Lung (tissue), 12 donors: ENCODE measurements around the gene FGA. TPM values are rescaled to one million over a fixed set of nuclear protein-coding genes. Genes with fewer than 3 reads are reported as not detected.

ENCODE experiments used
- ATAC-seq: fragments of 200-7000 bp; cut with Tn5 transposase; one replicate; pipeline ENCODE4 v1.9.1; 2020; ENCODE audit warnings: moderate number of reproducible peaks; ENCODE audit not compliant: insufficient read depth, low FRiP score
- DNase-seq, 3 donors: peaks; one replicate each; pipeline ENCODE4 v3.0.0-alpha.2; 2013 to 2017
- H3K27ac ChIP-seq, 2 donors: one replicate each; pipeline ENCODE4 v1.5.1; 2013; ENCODE audit warnings: mild to moderate bottlenecking in 2 of 2, moderate library complexity in 2 of 2, control low read depth in 1 of 2, inconsistent platforms in 1 of 2, low read depth in 1 of 2, low read length in 1 of 2
- H3K27me3 ChIP-seq, 3 donors: one replicate each; pipeline ENCODE4 v1.5.1; 2013; ENCODE audit warnings: low read length in 2 of 3; ENCODE audit not compliant: control insufficient read depth in 3 of 3, insufficient read depth in 3 of 3
- H3K36me3 ChIP-seq, 4 donors: one replicate each; pipeline ENCODE4 v1.5.1; 2013; ENCODE audit warnings: low read length in 4 of 4, mild to moderate bottlenecking in 1 of 4, moderate library complexity in 1 of 4; ENCODE audit not compliant: control insufficient read depth in 4 of 4, insufficient read depth in 4 of 4
- H3K4me1 ChIP-seq, 5 donors: one replicate each; pipeline ENCODE4 v1.5.1; 2013; ENCODE audit warnings: low read length in 5 of 5, mild to moderate bottlenecking in 2 of 5, moderate library complexity in 1 of 5; ENCODE audit not compliant: control insufficient read depth in 5 of 5, insufficient read depth in 5 of 5
- H3K4me3 ChIP-seq: one replicate; pipeline ENCODE4 v1.5.1; 2013; ENCODE audit warnings: mild to moderate bottlenecking, control low read depth, moderate library complexity
- H3K9ac ChIP-seq, 2 donors: one replicate each; pipeline ENCODE4 v1.5.1; 2013; ENCODE audit warnings: low read length in 2 of 2, control low read depth in 1 of 2; ENCODE audit not compliant: insufficient read depth in 1 of 2
- H3K9me3 ChIP-seq, 4 donors: one replicate each; pipeline ENCODE4 v1.5.1; 2013; ENCODE audit warnings: low read length in 3 of 4, mild to moderate bottlenecking in 1 of 4, moderate library complexity in 1 of 4; ENCODE audit not compliant: control insufficient read depth in 4 of 4, insufficient read depth in 3 of 4
- WGBS, 2 donors: extraction: QIAGEN DNeasy Blood & Tissue Kit; methylation state at CpG; one replicate each; pipeline ENCODE4 v1.1.7; 2013; 5-methylcytosine and 5-hydroxymethylcytosine counted together
- polyA plus RNA-seq, 2 donors: library from polyadenylated mRNA; stranded (reverse); fragments of 200-250 nt; gene quantifications; one replicate each; pipeline ENCODE4 v1.2.1, GENCODE V29; 2013
- total RNA-seq, 2 donors: library from RNA; depleted of rRNA in 1 of 2; stranded (reverse); fragments of >200 nt in 1 of 2; gene quantifications; one replicate each; pipeline ENCODE4 v1.2.1, GENCODE V29; 2014 to 2021
- TF ChIP-seq, protein P1 (sequence below): IDR thresholded peaks from 2 replicates; pipeline ENCODE4 v1.5.1; 2012; ENCODE audit warnings: mild to moderate bottlenecking; ENCODE audit errors: control extremely low read depth, extremely low read depth
- donor health status: control.
- donor health status: control.
- donor health status: Bipolar disorder and iron deficiency.
- donor health status: healthy.
- donor health status: DM: yes; HTN: yes; CAD: no.

The FGA gene
- total and polyA plus RNA-seq, 4 donors: 1.4 to 56.1 (median 15.2) TPM

DNA sequence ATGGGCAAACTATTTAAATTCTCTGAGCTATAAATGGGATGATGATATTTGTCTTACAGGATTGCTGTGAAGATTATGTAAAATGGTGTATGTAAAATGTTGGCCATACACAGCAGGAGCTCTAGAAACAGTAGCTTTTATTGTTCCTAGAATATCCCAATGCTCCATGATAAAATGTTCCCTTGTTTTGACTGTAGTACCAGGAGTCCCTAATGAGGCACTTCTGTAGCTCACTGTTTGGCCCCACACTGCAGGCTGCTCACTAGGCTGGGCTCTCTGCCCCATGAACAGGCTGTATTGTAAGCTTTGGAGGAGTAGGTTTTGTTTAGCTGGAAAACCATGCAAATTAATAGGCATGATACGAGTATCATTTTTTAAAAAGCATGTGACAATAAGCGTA lies 3.3 kb upstream of the FGA start:
- Histone ChIP-seq H3K9ac (no peak overlapping the region), H3K4me1 (peaks cover 0 to 2% (median 0%) of the 10 kb centered on the region in 5 donors), H3K4me3 (no peak overlapping the region), H3K27me3 (no peaks in the 10 kb centered on the region), H3K9me3 (no peaks in the 10 kb centered on the region), H3K36me3 (no peaks in the 10 kb centered on the region), H3K27ac (no peak overlapping the region)
- 43 to 96% methylated on average over 2 of the region's 2 CpGs for WGBS, 2 donors
- no peak for ATAC-seq
- no peak for DNase-seq
- TF ChIP-seq, protein P1, sequence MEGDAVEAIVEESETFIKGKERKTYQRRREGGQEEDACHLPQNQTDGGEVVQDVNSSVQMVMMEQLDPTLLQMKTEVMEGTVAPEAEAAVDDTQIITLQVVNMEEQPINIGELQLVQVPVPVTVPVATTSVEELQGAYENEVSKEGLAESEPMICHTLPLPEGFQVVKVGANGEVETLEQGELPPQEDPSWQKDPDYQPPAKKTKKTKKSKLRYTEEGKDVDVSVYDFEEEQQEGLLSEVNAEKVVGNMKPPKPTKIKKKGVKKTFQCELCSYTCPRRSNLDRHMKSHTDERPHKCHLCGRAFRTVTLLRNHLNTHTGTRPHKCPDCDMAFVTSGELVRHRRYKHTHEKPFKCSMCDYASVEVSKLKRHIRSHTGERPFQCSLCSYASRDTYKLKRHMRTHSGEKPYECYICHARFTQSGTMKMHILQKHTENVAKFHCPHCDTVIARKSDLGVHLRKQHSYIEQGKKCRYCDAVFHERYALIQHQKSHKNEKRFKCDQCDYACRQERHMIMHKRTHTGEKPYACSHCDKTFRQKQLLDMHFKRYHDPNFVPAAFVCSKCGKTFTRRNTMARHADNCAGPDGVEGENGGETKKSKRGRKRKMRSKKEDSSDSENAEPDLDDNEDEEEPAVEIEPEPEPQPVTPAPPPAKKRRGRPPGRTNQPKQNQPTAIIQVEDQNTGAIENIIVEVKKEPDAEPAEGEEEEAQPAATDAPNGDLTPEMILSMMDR: no peak

DNA sequence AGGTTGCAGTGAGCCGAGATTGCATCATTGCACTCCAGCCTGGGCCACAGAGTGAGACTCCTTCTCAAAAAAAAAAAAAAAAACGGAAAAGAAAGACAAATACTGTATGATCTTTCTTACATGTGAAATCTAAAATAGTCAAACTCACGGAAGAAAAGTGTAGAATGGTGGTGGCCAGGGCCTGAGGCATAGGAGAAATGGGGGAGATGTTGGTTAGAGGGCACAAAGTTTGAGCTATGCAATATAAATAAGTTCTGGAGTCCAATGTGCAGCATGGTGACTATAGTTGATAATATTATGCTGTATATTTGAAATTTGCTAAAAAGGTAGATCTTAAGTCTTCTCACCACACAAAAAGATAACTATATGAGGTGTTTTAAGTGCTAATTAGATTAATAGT lies 1.3 kb upstream of the FGA start:
- H3K27me3 ChIP-seq: no peaks in the 10 kb centered on the region
- no peaks in the 10 kb centered on the region for H3K36me3 ChIP-seq
- TF ChIP-seq, protein P1: no peak
- ATAC-seq (no peak), DNase-seq (no peak)
- H3K9ac ChIP-seq: no peak overlapping the region
- H3K4me1 ChIP-seq: peaks cover 0 to 2% (median 0%) of the 10 kb centered on the region in 5 donors
- 76 to 86% methylated on average over 3 of the region's 3 CpGs for WGBS, 2 donors
- H3K27ac ChIP-seq: no peak overlapping the region
- no peaks in the 10 kb centered on the region for H3K9me3 ChIP-seq
- no peak overlapping the region for H3K4me3 ChIP-seq

DNA sequence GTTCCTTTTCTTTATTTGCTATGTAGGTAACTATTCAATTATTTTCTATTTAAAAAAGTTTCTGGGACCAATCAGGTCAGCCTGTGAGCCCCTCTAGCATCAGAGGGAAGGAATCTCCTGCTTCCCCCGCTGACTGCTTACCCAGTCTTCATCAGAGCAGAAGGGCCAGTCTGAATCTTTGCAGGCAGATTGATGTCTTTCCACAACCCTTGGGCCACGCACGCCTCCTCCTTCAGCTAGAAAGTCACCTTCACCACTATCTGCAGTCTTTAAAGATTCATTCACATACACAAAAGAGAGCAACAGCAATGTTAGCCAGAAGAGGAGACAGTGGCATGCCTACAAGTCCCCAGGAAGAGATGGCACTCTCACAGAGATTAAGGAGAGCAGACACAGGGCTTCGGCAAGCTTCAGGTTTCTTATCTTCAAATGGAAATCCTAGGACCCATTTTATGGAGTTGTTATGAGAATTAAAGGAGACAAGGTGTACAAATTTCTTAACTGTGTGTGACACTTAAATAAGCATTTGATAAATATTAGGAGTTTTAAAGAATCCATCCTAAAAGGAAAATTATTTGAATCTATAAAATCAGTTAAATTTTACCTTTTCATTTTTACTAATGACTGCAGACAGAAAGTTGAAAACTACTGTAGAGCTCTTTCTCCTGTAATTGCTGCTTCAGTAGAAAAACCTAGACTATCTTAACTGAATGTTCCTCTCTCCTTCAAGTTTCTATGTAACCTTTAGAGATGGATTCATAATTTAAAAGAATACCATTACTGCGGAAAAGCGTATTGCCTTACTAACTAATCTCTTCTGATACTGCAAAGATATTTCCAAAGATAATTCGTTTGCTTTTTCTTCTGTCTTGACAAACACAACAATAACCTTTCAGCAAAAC lies 995 bp downstream of the FGA start:
- TF ChIP-seq, protein P1: no peak
- 74 to 82% methylated on average over 7 of the region's 7 CpGs for WGBS, 2 donors
- Histone ChIP-seq H3K36me3 (no peaks in the 10 kb centered on the region), H3K9me3 (no peaks in the 10 kb centered on the region), H3K4me1 (no peaks in the 10 kb centered on the region), H3K27me3 (peaks cover 0 to 4% (median 0%) of the 10 kb centered on the region in 3 donors), H3K4me3 (no peak overlapping the region), H3K9ac (no peak overlapping the region), H3K27ac (no peak overlapping the region)
- no peak for ATAC-seq
- no peak for DNase-seq
